Pancreas (tissue), 10 donors: Measurements from ENCODE around the gene MTNR1A. TPM values are rescaled to one million over a fixed set of nuclear protein-coding genes. Genes with fewer than 3 reads are reported as not detected.

Experiments used
- ATAC-seq, 4 donors: fragments of 200-7000 bp; cut with Tn5 transposase; one replicate each; pipeline versions ENCODE4 v1.8.0 to v1.9.1; 2020; ENCODE audit warnings: mild to moderate bottlenecking in 4 of 4, moderate library complexity in 4 of 4
- DNase-seq, 6 donors: peaks; one replicate each; pipeline ENCODE4 v3.0.0-alpha.2; 2020
- FAIRE-seq: peaks from 2 replicates; lab custom pipeline; 2012; peaks lifted over from hg19 to GRCh38; lab: Jason Lieb, UNC
- H3K27ac ChIP-seq, 4 donors: fragments of 200-600 bp; sonication (generic); 1 replicate in 3 of 4; 2 replicates in 1 of 4; pipeline versions ENCODE4 v1.5.0 to v1.8.0; 2020
- H3K27me3 ChIP-seq, 4 donors: fragments of 200-600 bp; one replicate each; pipeline ENCODE4 v1.8.0; 2021
- H3K36me3 ChIP-seq, 3 donors: fragments of 200-600 bp; sonication (generic) in 1 of 3; one replicate each; pipeline versions ENCODE4 v1.5.0 to v1.8.0; 2020 to 2021
- H3K4me1 ChIP-seq, 3 donors: fragments of 200-600 bp; one replicate each; pipeline ENCODE4 v1.8.0; 2021
- H3K4me3 ChIP-seq, 4 donors: fragments of 200-600 bp; sonication (generic) in 2 of 4; one replicate each; pipeline versions ENCODE4 v1.5.0 to v1.8.0; 2020 to 2021
- H3K9me3 ChIP-seq, 4 donors: fragments of 200-600 bp; one replicate each; pipeline ENCODE4 v1.8.0; 2021
- CTCF ChIP-seq, 4 donors: fragments of 200-600 bp; sonication (generic) in 3 of 4; IDR thresholded peaks; one replicate each; pipeline versions ENCODE4 v1.5.0 to v1.8.0; 2021; ENCODE audit warnings: antibody characterized with exemption in 4 of 4
- WGBS, 2 donors: extraction: QIAGEN DNeasy Blood & Tissue Kit; methylation state at CpG; one replicate each; pipeline ENCODE4 v1.1.7; 2013; 5-methylcytosine and 5-hydroxymethylcytosine counted together
- intact Hi-C, 3 donors: fragments of 100-400 bp; cut with DNase I; formaldehyde crosslinking; loops; one replicate each; pipeline versions ENCODE4 v1.11.1 to v1.14.2; 2022
- polyA plus RNA-seq, 2 donors: library from polyadenylated mRNA; stranded (reverse); fragments of 200-250 nt; gene quantifications; one replicate each; pipeline ENCODE4 v1.2.3, GENCODE V29; 2013
- total RNA-seq, 6 donors: library from RNA; stranded (reverse); fragmentation: NEBNext Ultra II Directional in 4 of 6; extraction: Animal tissue kit (Norgen Biotek cat#: 25700) in 4 of 6; gene quantifications; one replicate each; pipeline versions ENCODE4 v1.2.1 to v1.2.4, GENCODE V29; 2021 to 2023
- donor health status: healthy with polysubstance abuse.
- donor health status: DM: no; HTN: no; CAD: no; lungs with moderate emphysema.
- donor health status: DM: no; HTN: no; CAD: no.
- donor health status: control.
- donor health status: control.
- donor health status: Bipolar disorder and iron deficiency.
- donor health status: DM: yes; HTN: yes; CAD: no.
- donor health status: DM: no; HTN: no; CAD: no.
- donor health status: DM: no; HTN: no; CAD: no.
- donor health status: DM: yes; HTN: yes; CAD: no.

The MTNR1A gene
- total and polyA plus RNA-seq, 8 donors: 0.09 to 2.5 (median 0.92) TPM

GRCh38 chr4:186598686-186599085 lies 43.3 kb upstream of the MTNR1A start:
- intact Hi-C loops: no loop called here
- FAIRE-seq (no peak), ATAC-seq (no peak), DNase-seq (no peak)
- Histone ChIP-seq H3K4me1 (no peaks in the 10 kb centered on the region), H3K9me3 (no peaks in the 10 kb centered on the region), H3K4me3 (no peak overlapping the region), H3K27me3 (no peaks in the 10 kb centered on the region), H3K36me3 (peaks cover 0 to 88% (median 7%) of the 10 kb centered on the region in 3 donors), H3K27ac (no peak overlapping the region)
- no peak for TF ChIP-seq CTCF (IDR thresholded peaks at IDR 0.05)
- 97 to 98% methylated on average over 7 of the region's 7 CpGs for WGBS, 2 donors

- no peak for TF ChIP-seq CTCF (IDR thresholded peaks at IDR 0.05)
- intact Hi-C loops: no loop called here
- Histone ChIP-seq H3K27ac (no peak overlapping the region), H3K4me1 (no peaks in the 10 kb centered on the region), H3K27me3 (no peaks in the 10 kb centered on the region), H3K9me3 (no peaks in the 10 kb centered on the region), H3K4me3 (no peak overlapping the region), H3K36me3 (peaks cover 0 to 75% (median 7%) of the 10 kb centered on the region in 3 donors)
- 91 to 92% methylated on average over 23 of the region's 23 CpGs for WGBS, 2 donors
- ATAC-seq (no peak), FAIRE-seq (no peak), DNase-seq (no peak)
These were observed 41.6 kb upstream of the MTNR1A start for GRCh38 chr4:186596850-186597390.

- Histone ChIP-seq H3K4me1 (no peaks in the 10 kb centered on the region), H3K36me3 (peaks cover 0 to 71% (median 7%) of the 10 kb centered on the region in 3 donors), H3K4me3 (no peak overlapping the region), H3K27ac (no peak overlapping the region), H3K9me3 (no peaks in the 10 kb centered on the region), H3K27me3 (no peaks in the 10 kb centered on the region)
- FAIRE-seq (no peak), DNase-seq (no peak), ATAC-seq (no peak)
- 94 to 95% methylated on average over 12 of the region's 12 CpGs for WGBS, 2 donors
- no peak for TF ChIP-seq CTCF (IDR thresholded peaks at IDR 0.05)
- intact Hi-C loops: no loop called here
These were observed 41.0 kb upstream of the MTNR1A start for GRCh38 chr4:186596346-186596745.

GRCh38 chr4:186593587-186593973 lies 38.2 kb upstream of the MTNR1A start:
- H3K36me3 ChIP-seq: peaks cover 0 to 50% (median 3%) of the 10 kb centered on the region in 3 donors

More at GRCh38 chr4:186593587-186593973, 38.2 kb upstream of the MTNR1A start:
- H3K4me1 ChIP-seq: no peaks in the 10 kb centered on the region
- H3K27ac ChIP-seq: no peak overlapping the region
- TF ChIP-seq CTCF (IDR thresholded peaks at IDR 0.05): no peak
- no peak overlapping the region for H3K4me3 ChIP-seq
- no peak for DNase-seq
- intact Hi-C loops: no loop called here
- ATAC-seq: no peak
- no peak for FAIRE-seq
- no peaks in the 10 kb centered on the region for H3K9me3 ChIP-seq
- WGBS, 2 donors: 82 to 86% methylated on average over 7 of the region's 7 CpGs
- H3K27me3 ChIP-seq: no peaks in the 10 kb centered on the region
